ENCODE data around the gene CDADC1.

DNA sequence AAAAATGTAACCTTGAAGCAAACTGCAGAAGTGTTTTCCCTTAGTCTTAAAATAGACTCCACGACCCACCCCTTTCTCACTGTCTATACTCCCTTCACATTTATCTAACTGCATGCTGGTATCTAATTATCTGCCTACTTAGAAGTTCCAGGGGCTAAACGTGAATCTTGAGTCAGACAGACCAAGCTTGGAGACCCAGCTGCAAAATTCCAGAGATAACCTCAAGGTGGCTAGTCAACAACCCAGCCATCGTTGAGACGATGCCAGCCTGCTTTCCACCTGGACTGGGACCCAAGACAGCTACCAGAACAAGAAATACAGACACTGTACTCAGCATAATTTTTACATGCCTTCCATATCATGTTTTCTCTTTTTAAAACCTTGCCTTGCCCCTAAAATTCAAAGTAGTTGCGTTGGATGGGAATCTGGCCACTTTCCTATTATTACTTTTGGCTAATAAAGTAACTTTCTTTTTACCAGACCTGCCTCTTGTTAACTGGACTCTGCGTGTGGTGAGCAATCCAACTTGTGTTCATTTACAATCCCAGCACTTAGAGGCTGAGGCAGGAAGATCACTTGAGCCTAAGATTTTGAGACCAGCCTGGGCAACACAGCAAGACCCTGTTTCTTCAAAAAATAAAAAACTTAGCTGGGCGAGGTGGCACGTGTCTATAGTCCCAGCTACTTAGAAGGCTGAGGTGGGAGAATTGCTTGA, 82.3 kb downstream of the CDADC1 start:
- TF ChIP-seq, protein P1, sequence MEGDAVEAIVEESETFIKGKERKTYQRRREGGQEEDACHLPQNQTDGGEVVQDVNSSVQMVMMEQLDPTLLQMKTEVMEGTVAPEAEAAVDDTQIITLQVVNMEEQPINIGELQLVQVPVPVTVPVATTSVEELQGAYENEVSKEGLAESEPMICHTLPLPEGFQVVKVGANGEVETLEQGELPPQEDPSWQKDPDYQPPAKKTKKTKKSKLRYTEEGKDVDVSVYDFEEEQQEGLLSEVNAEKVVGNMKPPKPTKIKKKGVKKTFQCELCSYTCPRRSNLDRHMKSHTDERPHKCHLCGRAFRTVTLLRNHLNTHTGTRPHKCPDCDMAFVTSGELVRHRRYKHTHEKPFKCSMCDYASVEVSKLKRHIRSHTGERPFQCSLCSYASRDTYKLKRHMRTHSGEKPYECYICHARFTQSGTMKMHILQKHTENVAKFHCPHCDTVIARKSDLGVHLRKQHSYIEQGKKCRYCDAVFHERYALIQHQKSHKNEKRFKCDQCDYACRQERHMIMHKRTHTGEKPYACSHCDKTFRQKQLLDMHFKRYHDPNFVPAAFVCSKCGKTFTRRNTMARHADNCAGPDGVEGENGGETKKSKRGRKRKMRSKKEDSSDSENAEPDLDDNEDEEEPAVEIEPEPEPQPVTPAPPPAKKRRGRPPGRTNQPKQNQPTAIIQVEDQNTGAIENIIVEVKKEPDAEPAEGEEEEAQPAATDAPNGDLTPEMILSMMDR (IDR thresholded peaks at IDR 0.05) = no peak
- TF ChIP-seq POLR2A (IDR thresholded peaks at IDR 0.05) = no peak

Data from vagina (tissue), 2 donors.